Epithelial cell of prostate (primary cell): Measurements from ENCODE around the gene COL7A1.
A peak's percentile ranks its signal among the peaks of the same experiment; 100 is the strongest.

Source experiments
- DNase-seq: peaks from one replicate; pipeline ENCODE4 v3.0.0-alpha.2; 2011; ENCODE audit warnings: low read depth, low spot score
- H3K27ac ChIP-seq: fragments of 450-650 bp; 2 replicates; pipeline ENCODE4 v1.5.1; 2017; ENCODE audit warnings: mild to moderate bottlenecking

COL7A1 gene

GRCh38 chr3:48595075-48595525 lies at the start of gene COL7A1:
COL7A1 (minus strand) TSS chr3:48595329; CDS start chr3:48595159, 170 bp downstream.
- peak within 1 kb of the TSS; percentile 98 for H3K27ac ChIP-seq
- no peak for DNase-seq

GRCh38 chr3:48642605-48643004 lies 47.5 kb upstream of the COL7A1 start:
- DNase-seq: no peak
- H3K27ac ChIP-seq: no peak overlapping the region

DNA sequence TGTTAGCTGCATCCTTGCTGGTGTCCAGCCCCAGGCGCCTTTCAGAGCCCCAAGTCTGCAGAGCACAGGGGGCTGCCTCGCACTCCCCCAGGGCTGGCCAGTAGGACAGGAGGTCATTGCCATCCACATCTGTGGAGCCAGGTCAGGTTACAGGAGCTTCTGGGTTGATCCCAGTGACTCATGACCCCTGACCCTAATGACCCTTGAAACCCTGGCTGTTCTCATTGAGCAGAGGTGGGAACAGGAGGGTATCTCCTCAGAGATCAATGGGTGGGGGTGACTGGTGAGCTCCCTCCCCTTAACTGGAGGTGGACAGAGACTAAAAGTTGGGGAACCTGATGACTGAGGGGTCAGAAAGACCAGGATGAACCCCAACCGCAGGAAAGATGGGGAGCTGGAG lies 46.3 kb upstream of the COL7A1 start:
- DNase-seq: no peak

GRCh38 chr3:48639944-48640606 lies 44.9 kb upstream of the COL7A1 start:
- no peak overlapping the region for H3K27ac ChIP-seq
- DNase-seq: no peak

More for the DNA sequence above, 46.3 kb upstream of the COL7A1 start:
- no peak overlapping the region for H3K27ac ChIP-seq

- no peak overlapping the region for H3K27ac ChIP-seq
- DNase-seq: no peak
Measured at GRCh38 chr3:48637305-48637704, 42.2 kb upstream of the COL7A1 start.

GRCh38 chr3:48636149-48636655 lies 41.1 kb upstream of the COL7A1 start:
- H3K27ac ChIP-seq: no peak overlapping the region
- DNase-seq: no peak

- DNase-seq: peak; percentile 70
- peak within 1 kb of the TSS; percentile 37 for H3K27ac ChIP-seq
Measured at GRCh38 chr3:48635222-48636021, 40.3 kb upstream of the COL7A1 start, which contains the start of gene SLC26A6. SLC26A6 (minus strand) TSS chr3:48635461; CDS start chr3:48635393, 68 bp downstream.

- H3K27ac ChIP-seq: peak overlapping the region; percentile 37
- DNase-seq: no peak
Measured at GRCh38 chr3:48634661-48635221, 39.6 kb upstream of the COL7A1 start.

- H3K27ac ChIP-seq: no peak overlapping the region
Measured at GRCh38 chr3:48633743-48634142, 38.6 kb upstream of the COL7A1 start.

DNA sequence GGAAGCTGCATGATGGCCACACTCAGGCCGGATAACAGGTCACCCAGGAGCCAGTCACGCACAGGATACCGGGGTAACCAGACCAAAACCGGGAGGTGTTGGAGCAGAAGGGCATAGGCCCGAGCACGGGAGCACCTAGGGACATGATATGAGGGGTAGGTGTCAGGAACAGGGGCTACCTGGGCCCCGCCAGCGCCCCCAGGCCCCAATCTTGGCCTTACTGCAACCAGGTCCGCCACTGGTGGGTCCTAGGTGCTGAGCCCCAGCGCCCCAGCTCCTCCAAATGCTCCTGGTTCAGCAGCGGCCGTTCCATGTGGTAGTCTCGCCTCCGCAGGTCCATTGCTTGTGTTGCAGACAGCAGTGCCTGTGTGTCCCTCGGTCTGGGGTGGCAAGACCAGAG lies 38.1 kb upstream of the COL7A1 start:
- DNase-seq: no peak
- no peak overlapping the region for H3K27ac ChIP-seq

More at GRCh38 chr3:48633743-48634142, 38.6 kb upstream of the COL7A1 start:
- no peak for DNase-seq

DNA sequence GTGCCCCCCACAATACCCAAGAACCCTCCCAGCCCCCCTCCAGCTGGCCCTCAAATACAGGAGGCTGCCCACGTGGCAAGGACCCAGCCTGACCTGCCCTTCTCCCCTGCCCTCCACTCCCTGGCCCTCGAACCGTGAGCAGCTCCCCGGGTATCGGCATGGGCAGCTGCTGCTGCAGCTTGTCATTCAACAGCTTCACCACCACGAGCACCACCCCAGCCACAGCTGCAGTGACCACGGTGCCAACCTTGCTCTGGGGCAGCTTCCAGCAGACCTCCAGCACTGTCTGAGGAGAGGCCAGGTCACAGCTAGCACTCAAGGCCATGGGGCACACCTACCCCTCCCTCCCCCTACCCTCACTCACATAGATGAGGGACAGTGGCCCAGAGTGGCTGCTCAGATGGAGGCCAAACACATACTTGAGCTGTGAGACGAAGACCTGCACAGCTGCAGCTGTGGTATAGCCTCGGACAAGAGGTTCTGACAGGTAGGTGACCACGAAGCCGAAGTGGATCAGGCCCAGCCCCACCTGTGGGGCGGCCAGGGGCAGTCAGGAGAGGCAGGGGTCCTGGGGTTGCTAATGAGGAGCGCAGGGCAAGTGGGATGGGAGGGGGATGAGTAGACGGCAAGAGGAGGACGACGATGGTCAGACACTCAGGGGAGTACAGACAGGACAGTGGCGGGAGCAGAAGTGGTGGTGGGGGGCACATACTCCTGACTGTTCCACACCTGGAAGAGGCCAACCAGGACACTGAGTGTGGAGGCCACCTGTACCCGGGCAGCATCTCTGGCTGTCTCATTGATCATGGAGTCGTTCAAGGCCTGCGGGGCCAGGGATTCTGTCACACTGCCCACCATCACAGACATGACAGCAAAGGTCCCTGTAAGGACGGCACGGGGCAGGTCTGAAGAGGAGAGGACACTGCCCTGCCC lies 36.7 kb upstream of the COL7A1 start:
- no peak for DNase-seq
- H3K27ac ChIP-seq: no peak overlapping the region

DNA sequence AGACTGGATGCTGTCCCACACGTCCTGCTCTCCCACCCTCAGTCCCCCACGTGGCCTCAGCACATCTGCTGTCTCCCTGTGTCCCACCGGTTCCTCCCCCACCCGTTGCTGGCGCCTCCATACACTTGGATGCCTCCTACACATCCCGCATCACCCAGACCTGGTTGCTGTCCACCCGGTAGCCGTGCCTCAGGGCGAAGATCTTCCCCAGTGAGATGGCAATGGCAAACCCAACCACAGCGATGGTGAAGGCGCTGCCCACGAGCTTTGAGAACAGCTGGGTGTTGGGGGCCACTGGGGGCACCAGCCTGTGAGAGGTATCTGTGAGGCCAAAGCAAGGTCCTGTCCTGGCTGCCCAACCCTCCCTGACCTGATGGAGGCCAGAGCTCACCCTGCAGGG lies 35.7 kb upstream of the COL7A1 start:
- H3K27ac ChIP-seq: no peak overlapping the region
- no peak for DNase-seq

- no peak overlapping the region for H3K27ac ChIP-seq
- no peak for DNase-seq
Measured at GRCh38 chr3:48630407-48630806, 35.3 kb upstream of the COL7A1 start.

GRCh38 chr3:48629894-48630293 lies 34.8 kb upstream of the COL7A1 start:
- H3K27ac ChIP-seq: no peak overlapping the region
- DNase-seq: no peak

- DNase-seq: no peak
- H3K27ac ChIP-seq: no peak overlapping the region
Measured at GRCh38 chr3:48628277-48629017, 33.3 kb upstream of the COL7A1 start.

GRCh38 chr3:48625600-48625999 lies 30.5 kb upstream of the COL7A1 start:
- H3K27ac ChIP-seq: no peak overlapping the region
- no peak for DNase-seq

- DNase-seq: no peak
- no peak overlapping the region for H3K27ac ChIP-seq
Measured at GRCh38 chr3:48624767-48625166, 29.6 kb upstream of the COL7A1 start.

DNA sequence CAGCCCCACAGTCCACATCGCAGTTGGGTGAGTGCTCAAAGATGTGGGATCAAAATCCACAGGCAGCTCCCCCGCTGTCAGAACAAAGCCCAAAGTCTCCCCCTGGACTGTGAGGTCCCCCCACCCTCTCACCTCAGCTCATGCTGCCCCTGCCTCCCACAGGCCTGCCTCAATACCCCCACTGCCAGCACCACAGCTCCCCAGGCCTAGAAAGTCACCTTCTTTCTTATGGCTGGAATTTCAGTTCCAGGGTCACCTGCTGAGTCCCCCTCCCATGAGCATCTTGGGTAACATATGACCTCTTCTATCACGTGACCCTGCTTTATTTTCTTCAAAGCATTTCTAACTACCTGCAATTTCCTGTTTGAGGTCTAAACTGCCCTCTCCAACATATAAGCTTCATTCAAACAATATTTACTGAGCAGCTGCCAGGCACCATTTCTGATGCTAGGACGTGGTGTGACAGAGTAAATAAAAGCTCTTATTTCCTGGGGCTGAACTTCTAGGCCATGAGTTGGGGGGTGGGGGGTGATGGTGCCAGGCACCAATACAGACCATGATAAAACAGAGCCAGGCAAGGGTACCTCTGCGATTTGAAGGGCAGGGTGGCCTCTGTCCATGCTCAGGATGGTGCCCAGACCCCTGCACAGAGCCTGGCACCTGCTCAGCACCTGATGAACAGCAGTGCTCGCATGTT lies 28.9 kb upstream of the COL7A1 start:
- no peak for DNase-seq
- H3K27ac ChIP-seq: no peak overlapping the region

GRCh38 chr3:48621461-48621869 lies 26.3 kb upstream of the COL7A1 start, which contains the start of gene TMEM89:
TMEM89 (minus strand) TSS chr3:48621769; CDS start chr3:48621756, 13 bp downstream.
- no peak for DNase-seq
- no peak within 1 kb of the TSS for H3K27ac ChIP-seq
